Adrenal gland (tissue), 12 donors: ENCODE data around the gene ANKRD62. TPM values are rescaled to one million over a fixed set of nuclear protein-coding genes. Genes with fewer than 3 reads are reported as not detected.
A peak's percentile ranks its signal among the peaks of the same experiment; 100 is the strongest.

ENCODE experiments used
- DNase-seq, 7 donors: peaks; one replicate each; pipeline ENCODE4 v3.0.0-alpha.2; 2019 to 2020
- H3K27ac ChIP-seq, 5 donors: fragments of 200-600 bp; sonication (generic) in 4 of 5; 1 replicate in 3 of 5; 2 replicates in 2 of 5; pipeline versions ENCODE4 v1.5.1 to v1.8.0; 2016 to 2020; ENCODE audit warnings: mild to moderate bottlenecking in 1 of 5
- H3K27me3 ChIP-seq: fragments of 200-600 bp; 2 replicates; pipeline ENCODE4 v1.8.0; 2021
- H3K36me3 ChIP-seq, 2 donors: fragments of 200-600 bp; replicated peaks in 1 of 2; 1 replicate in 1 of 2; 2 replicates in 1 of 2; pipeline versions ENCODE4 v1.5.1 to v1.8.0; 2018 to 2022
- H3K4me1 ChIP-seq, 2 donors: fragments of 200-600 bp; replicated peaks in 1 of 2; 1 replicate in 1 of 2; 2 replicates in 1 of 2; pipeline versions ENCODE4 v1.5.1 to v1.8.0; 2018 to 2021
- H3K4me3 ChIP-seq, 4 donors: fragments of 200-600 bp; sonication (generic) in 3 of 4; one replicate each; pipeline ENCODE4 v1.5.1; 2016 to 2018
- H3K9me3 ChIP-seq, 3 donors: fragments of 200-600 bp; sonication (generic) in 1 of 3; replicated peaks in 1 of 3; 1 replicate in 2 of 3; 2 replicates in 1 of 3; pipeline versions ENCODE4 v1.5.1 to v1.8.0; 2016 to 2021
- POLR2A ChIP-seq, 2 donors: fragments of 450-650 bp; IDR thresholded peaks; one replicate each; pipeline ENCODE4 v1.6.1; 2017; ENCODE audit warnings: antibody characterized with exemption in 2 of 2, mild to moderate bottlenecking in 2 of 2, moderate library complexity in 1 of 2
- WGBS, 4 donors: extraction: QIAGEN DNeasy Blood & Tissue Kit in 2 of 4; methylation state at CpG; one replicate each; pipeline versions ENCODE4 v1.1.5 to v1.1.7; 2013 to 2017; 5-methylcytosine and 5-hydroxymethylcytosine counted together
- intact Hi-C, 2 donors: fragments of 100-400 bp; cut with DNase I; formaldehyde crosslinking; loops; one replicate each; pipeline versions ENCODE4 v1.14.1 to v1.15.0; 2022 to 2023
- polyA plus RNA-seq, 3 donors: library from polyadenylated mRNA; stranded (reverse); fragments of 200-250 nt in 2 of 3; fragments of 350-450 nt in 1 of 3; fragmentation: Illumina TruSeq in 1 of 3; extraction: RNeasy Lipid Tissue Mini Kit (QIAGEN cat#74804) in 1 of 3; gene quantifications; one replicate each; pipeline ENCODE4 v1.2.3, GENCODE V29; 2013 to 2014
- total RNA-seq, 9 donors: library from RNA; depleted of rRNA in 4 of 9; stranded (reverse); fragments of >200 nt in 4 of 9; fragments of 120-200 nt in 1 of 9; fragmentation: NEBNext Ultra II Directional in 1 of 9; extraction: Animal tissue kit (Norgen Biotek cat#: 25700) in 1 of 9; gene quantifications; one replicate each; pipeline versions ENCODE4 v1.1.0 to v1.2.4, GENCODE V29; 2013 to 2023
- TF ChIP-seq, protein P1 (sequence below), 6 experiments: fragments of 450-650 bp in 4 of 6; fragments of 200-600 bp in 2 of 6; sonication (generic) in 1 of 6; IDR thresholded peaks; 1 replicate in 5 of 6; 2 replicates in 1 of 6; pipeline versions ENCODE4 v1.5.1 to v1.8.0; 2016 to 2021; ENCODE audit warnings: antibody characterized with exemption in 6 of 6, mild to moderate bottlenecking in 2 of 6, moderate library complexity in 1 of 6
- donor health status: healthy with polysubstance abuse.
- donor health status: Bipolar disorder and iron deficiency.
- donor health status: DM: yes; HTN: yes; CAD: no.
- donor health status: DM: no; HTN: no; CAD: no.
- donor health status: DM: no; HTN: no; CAD: no.
- donor health status: DM: yes; HTN: yes; CAD: no.

Gene ANKRD62
- total and polyA plus RNA-seq, 12 donors = not detected

DNA sequence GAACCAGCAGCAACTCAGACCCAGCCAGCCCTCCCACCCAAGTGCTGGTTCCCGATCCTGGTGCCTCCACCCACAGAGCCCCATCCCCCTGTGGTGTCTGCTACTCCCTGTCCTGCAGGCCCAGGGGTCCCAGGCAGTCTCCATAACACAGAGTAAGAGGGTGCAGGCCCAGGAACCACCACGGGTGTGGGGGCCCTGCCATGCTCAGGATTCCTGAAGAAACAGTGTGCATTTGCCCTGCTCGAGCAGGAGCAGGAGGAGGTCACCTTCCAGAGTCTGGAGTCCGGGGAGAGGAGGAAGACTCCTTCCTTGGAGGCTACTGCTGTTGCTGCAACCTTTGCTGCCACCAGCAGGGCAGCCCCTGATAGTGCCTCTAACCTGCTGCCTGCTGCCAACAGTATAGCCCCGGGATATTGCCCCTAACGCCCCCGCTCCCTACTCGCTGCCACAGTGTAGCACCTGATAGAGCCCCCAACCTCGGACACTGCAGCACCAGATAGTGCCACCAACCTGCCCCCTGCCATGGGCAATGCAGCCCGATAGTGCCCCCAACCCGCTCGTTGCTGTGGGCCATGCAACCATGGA is 46.8 kb upstream of the ANKRD62 start:
- Histone ChIP-seq H3K9me3 (no peaks in the 10 kb centered on the region), H3K27me3 (no peaks in the 10 kb centered on the region), H3K4me1 (no peaks in the 10 kb centered on the region), H3K4me3 (no peak overlapping the region), H3K27ac (no peak overlapping the region), H3K36me3 (no peaks in the 10 kb centered on the region)
- no peak for TF ChIP-seq POLR2A (IDR thresholded peaks at IDR 0.05)
- TF ChIP-seq, protein P1, sequence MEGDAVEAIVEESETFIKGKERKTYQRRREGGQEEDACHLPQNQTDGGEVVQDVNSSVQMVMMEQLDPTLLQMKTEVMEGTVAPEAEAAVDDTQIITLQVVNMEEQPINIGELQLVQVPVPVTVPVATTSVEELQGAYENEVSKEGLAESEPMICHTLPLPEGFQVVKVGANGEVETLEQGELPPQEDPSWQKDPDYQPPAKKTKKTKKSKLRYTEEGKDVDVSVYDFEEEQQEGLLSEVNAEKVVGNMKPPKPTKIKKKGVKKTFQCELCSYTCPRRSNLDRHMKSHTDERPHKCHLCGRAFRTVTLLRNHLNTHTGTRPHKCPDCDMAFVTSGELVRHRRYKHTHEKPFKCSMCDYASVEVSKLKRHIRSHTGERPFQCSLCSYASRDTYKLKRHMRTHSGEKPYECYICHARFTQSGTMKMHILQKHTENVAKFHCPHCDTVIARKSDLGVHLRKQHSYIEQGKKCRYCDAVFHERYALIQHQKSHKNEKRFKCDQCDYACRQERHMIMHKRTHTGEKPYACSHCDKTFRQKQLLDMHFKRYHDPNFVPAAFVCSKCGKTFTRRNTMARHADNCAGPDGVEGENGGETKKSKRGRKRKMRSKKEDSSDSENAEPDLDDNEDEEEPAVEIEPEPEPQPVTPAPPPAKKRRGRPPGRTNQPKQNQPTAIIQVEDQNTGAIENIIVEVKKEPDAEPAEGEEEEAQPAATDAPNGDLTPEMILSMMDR (IDR thresholded peaks at IDR 0.05) = no peak
- WGBS, 4 donors = 83 to 94% (median 86%) methylated on average over 3 to 12 of the region's 12 CpGs; no CpG with 5 or more reads in 1 of the 4 donors
- intact Hi-C loops = loop anchor here (10.0 kb wide), 2 partner anchors 112 to 392 kb away; no protein-coding TSS in a partner anchor
- no peak for DNase-seq

DNA sequence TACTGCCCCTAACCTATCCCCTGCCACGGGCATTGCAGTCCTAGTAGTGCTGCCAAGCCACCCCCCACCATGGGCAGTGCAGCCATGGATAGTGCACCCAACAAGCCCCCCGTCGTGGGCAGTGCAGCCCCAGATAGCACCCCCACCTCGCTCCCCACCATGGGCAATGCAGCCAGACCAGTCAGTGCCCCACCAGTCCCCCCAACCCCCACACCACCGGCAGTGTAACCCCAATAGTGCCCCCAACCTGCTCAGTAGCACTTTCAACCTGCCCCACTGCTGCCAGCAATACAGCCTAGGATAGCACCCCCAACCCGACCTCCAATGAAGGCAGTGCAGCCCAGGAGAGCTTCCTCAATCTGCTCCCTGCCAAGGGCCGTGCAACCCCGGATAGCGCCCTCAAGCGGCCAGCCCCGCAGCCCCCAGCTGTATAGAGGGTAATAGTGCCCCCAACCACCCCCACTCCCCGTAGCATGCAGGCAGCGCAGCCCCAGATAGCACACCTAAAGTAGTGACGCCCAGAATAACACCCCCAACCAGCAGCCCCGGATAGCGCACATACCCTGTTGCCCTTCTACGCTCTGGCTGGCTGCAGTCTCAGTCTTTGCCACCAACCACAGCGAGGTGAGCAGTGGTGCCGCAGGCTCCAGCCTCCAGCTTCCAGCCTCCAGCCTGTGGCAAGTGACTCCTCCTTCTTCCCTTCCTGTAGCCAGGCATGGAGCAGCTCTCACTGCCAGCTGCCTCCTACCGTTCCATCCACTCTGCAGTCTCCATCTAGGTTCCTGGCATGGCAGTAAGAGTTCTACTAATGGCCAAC is 45.4 kb upstream of the ANKRD62 start:
- intact Hi-C loops = loop anchor here (10.0 kb wide), 2 partner anchors 113 to 393 kb away; no protein-coding TSS in a partner anchor
- H3K27ac ChIP-seq = no peak overlapping the region
- WGBS, 4 donors = 88 to 93% (median 89%) methylated on average over 6 to 20 of the region's 20 CpGs
- TF ChIP-seq, protein P1 (IDR thresholded peaks at IDR 0.05) = no peak
- no peak for TF ChIP-seq POLR2A (IDR thresholded peaks at IDR 0.05)
- peak in 1 of 7 donors; percentile 11 for DNase-seq
- no peaks in the 10 kb centered on the region for H3K27me3 ChIP-seq
- H3K4me3 ChIP-seq = no peak overlapping the region
- H3K9me3 ChIP-seq = no peaks in the 10 kb centered on the region
- no peaks in the 10 kb centered on the region for H3K36me3 ChIP-seq
- H3K4me1 ChIP-seq = no peaks in the 10 kb centered on the region

DNA sequence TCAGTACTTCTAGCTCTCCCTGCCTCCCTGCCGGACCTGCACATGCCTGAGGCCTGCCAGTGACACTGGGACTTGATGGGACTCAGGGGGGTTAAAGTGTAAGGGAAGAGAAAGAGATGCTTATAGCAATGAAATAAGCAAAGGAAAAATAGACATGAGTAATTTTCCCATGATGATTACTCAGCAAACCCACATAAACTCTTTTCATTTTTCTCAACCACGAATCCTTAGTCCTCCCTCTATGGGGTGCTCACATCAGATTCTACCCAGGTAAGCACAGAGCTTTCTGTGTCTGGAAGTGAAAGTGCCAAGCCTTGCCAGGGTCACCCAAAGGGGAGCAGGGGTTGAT is 44.8 kb upstream of the ANKRD62 start:
- 65 to 78% (median 70%) methylated on average over 2 of the region's 2 CpGs for WGBS, 4 donors
- H3K4me3 ChIP-seq = no peak overlapping the region
- intact Hi-C loops = loop anchor here (10.0 kb wide), 2 partner anchors 114 to 394 kb away; no protein-coding TSS in a partner anchor
- H3K27ac ChIP-seq = no peak overlapping the region
- no peaks in the 10 kb centered on the region for H3K36me3 ChIP-seq
- H3K9me3 ChIP-seq = no peaks in the 10 kb centered on the region
- no peaks in the 10 kb centered on the region for H3K4me1 ChIP-seq
- TF ChIP-seq, protein P1 (IDR thresholded peaks at IDR 0.05) = no peak
- no peak for TF ChIP-seq POLR2A (IDR thresholded peaks at IDR 0.05)
- H3K27me3 ChIP-seq = no peaks in the 10 kb centered on the region
- no peak for DNase-seq

DNA sequence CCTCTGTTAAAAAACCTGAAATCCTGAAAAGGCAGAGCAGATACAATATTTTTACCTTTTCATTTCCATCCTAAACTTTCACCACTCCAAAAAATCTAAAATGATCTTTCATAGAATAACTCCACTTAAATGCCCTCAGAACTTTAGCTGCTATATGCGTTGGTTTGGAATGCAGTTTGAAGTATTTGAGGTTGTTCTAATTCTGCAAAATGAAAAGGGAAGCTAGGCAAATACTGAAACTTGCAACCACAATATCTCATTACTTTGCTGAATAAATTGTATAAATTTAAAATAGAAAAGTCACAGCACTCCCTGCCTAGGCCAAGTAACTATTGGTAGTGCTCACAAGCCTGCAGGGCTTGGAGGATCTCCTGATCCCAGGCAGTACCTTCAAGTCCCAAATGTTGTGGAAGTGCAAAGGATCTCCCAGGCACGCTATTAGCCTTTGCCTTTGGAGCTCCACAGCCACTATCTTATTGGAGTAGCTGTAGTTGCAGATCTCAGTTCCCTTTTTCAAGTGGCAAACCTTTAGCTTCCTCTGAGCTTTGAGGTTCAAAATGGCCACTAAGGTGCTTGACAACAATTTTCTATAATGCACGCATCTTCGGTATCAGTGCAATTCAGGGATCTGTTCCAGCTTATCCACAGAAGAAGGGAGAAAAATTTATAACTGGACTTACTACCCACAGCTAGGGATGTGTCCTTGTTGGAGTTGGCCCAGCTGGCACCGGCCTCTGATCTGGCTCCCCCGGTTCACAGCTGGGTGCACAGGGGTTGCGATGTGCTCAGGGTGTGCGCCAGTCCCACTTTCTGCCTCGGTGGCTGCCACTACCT is 43.4 kb upstream of the ANKRD62 start:
- DNase-seq = peak in 2 of 7 donors; percentile 10 to 43

More for the DNA sequence above, 43.4 kb upstream of the ANKRD62 start:
- no peak overlapping the region for H3K4me3 ChIP-seq
- no peaks in the 10 kb centered on the region for H3K36me3 ChIP-seq
- no peak overlapping the region for H3K27ac ChIP-seq
- intact Hi-C loops = loop anchor here (10.0 kb wide), 2 partner anchors 115 to 395 kb away; no protein-coding TSS in a partner anchor
- no peaks in the 10 kb centered on the region for H3K27me3 ChIP-seq
- no peaks in the 10 kb centered on the region for H3K9me3 ChIP-seq
- TF ChIP-seq, protein P1 (IDR thresholded peaks at IDR 0.05) = no peak
- TF ChIP-seq POLR2A (IDR thresholded peaks at IDR 0.05) = no peak
- 63 to 75% (median 71%) methylated on average over 9 of the region's 9 CpGs for WGBS, 4 donors
- no peaks in the 10 kb centered on the region for H3K4me1 ChIP-seq
